H7 (cell line): ENCODE measurements around the gene CSDE1. TPM values are rescaled to one million over a fixed set of nuclear protein-coding genes. Genes with fewer than 3 reads are reported as not detected.
A peak's percentile ranks its signal among the peaks of the same experiment; 100 is the strongest.
"Not testable (repeated sequence)": the region's sequence is repeated elsewhere in the genome, so short reads cannot be mapped to it uniquely, and the experiment has no call there.

ENCODE experiments used
- DNase-seq: peaks from one replicate; pipeline ENCODE4 v3.0.0; 2012
- H3K27me3 ChIP-seq: 2 replicates; pipeline ENCODE4 v1.6.0; 2011; ENCODE audit warnings: mild to moderate bottlenecking, low read length; ENCODE audit not compliant: control insufficient read depth, insufficient read depth
- H3K36me3 ChIP-seq: replicated peaks from 2 replicates; pipeline ENCODE4 v1.5.1; 2011; ENCODE audit warnings: low read length; ENCODE audit not compliant: control insufficient read depth, insufficient read depth
- H3K4me3 ChIP-seq: 2 replicates; pipeline ENCODE4 v1.5.1; 2011; ENCODE audit warnings: low read depth, mild to moderate bottlenecking, control low read depth, low read length, moderate library complexity; ENCODE audit not compliant: insufficient read depth
- total RNA-seq: library from RNA; depleted of rRNA; stranded (reverse); fragments of >200 nt; shearing (Covaris generic); gene quantifications from 2 replicates; pipeline ENCODE4 v1.2.3, GENCODE V29; 2014; rRNA removed

Gene CSDE1
- total RNA-seq: 427 and 596 TPM in 2 replicates

- no peaks in the 10 kb centered on the region for H3K27me3 ChIP-seq
- no peaks in the 10 kb centered on the region for H3K36me3 ChIP-seq
- peak within 1 kb of the TSS; percentile 100 for H3K4me3 ChIP-seq
- peak; percentile 88 for DNase-seq
Observed at GRCh38 chr1:114757455-114758255, at the start of gene CSDE1. Gene CSDE1, minus strand, starts transcription at chr1:114757984. Its CDS starts 18,094 bp downstream, at chr1:114739890.

- H3K27me3 ChIP-seq, H3K4me3 ChIP-seq, DNase-seq, H3K36me3 ChIP-seq: not testable (repeated sequence)
Observed at GRCh38 chr1:114804449-114804848, 46.7 kb upstream of the CSDE1 start.

- Histone ChIP-seq H3K36me3 (no peaks in the 10 kb centered on the region), H3K27me3 (no peaks in the 10 kb centered on the region; the same call in 1 of the 2 replicates), H3K4me3 (no peak overlapping the region)
- DNase-seq: no peak
Observed at GRCh38 chr1:114803001-114803400, 45.2 kb upstream of the CSDE1 start.

- Histone ChIP-seq H3K4me3 (no peak overlapping the region), H3K27me3 (no peaks in the 10 kb centered on the region), H3K36me3 (no peaks in the 10 kb centered on the region)
Observed at GRCh38 chr1:114794038-114794437, 36.3 kb upstream of the CSDE1 start.

GRCh38 chr1:114790581-114790980 lies 32.8 kb upstream of the CSDE1 start:
- H3K27me3 ChIP-seq, H3K36me3 ChIP-seq, DNase-seq, H3K4me3 ChIP-seq: not testable (repeated sequence)

More at GRCh38 chr1:114794038-114794437, 36.3 kb upstream of the CSDE1 start:
- DNase-seq: no peak

GRCh38 chr1:114786440-114786839 lies 28.7 kb upstream of the CSDE1 start:
- not testable (repeated sequence) for H3K4me3 ChIP-seq, H3K27me3 ChIP-seq, H3K36me3 ChIP-seq, DNase-seq

GRCh38 chr1:114782476-114782875 lies 24.7 kb upstream of the CSDE1 start:
- Histone ChIP-seq H3K27me3 (peaks cover 5% of the 10 kb centered on the region), H3K36me3 (peaks cover 5% of the 10 kb centered on the region), H3K4me3 (no peak overlapping the region)
- no peak for DNase-seq

GRCh38 chr1:114780344-114781226 lies 22.8 kb upstream of the CSDE1 start, which contains the start of gene SIKE1:
Gene SIKE1, minus strand, starts transcription at chr1:114780685. Its CDS starts 78 bp downstream, at chr1:114780607.
- DNase-seq: peak; percentile 86
- peaks cover 5% of the 10 kb centered on the region for H3K36me3 ChIP-seq
- peaks cover 5% of the 10 kb centered on the region for H3K27me3 ChIP-seq
- peak within 1 kb of the TSS; percentile 97 for H3K4me3 ChIP-seq

GRCh38 chr1:114779722-114780121 lies 21.9 kb upstream of the CSDE1 start:
- DNase-seq: no peak
- H3K27me3 ChIP-seq: peaks cover 5% of the 10 kb centered on the region
- peaks cover 5% of the 10 kb centered on the region for H3K36me3 ChIP-seq
- peak overlapping the region; percentile 97 for H3K4me3 ChIP-seq

GRCh38 chr1:114776726-114777125 lies 18.9 kb upstream of the CSDE1 start:
- not testable (repeated sequence) for H3K27me3 ChIP-seq, H3K36me3 ChIP-seq, H3K4me3 ChIP-seq, DNase-seq

GRCh38 chr1:114771992-114772391 lies 14.2 kb upstream of the CSDE1 start:
- Histone ChIP-seq H3K4me3 (no peak overlapping the region), H3K36me3 (peaks cover 2% of the 10 kb centered on the region)
- no peak for DNase-seq

GRCh38 chr1:114770989-114771388 lies 13.2 kb upstream of the CSDE1 start:
- Histone ChIP-seq H3K36me3 (peaks cover 2% of the 10 kb centered on the region), H3K4me3 (no peak overlapping the region), H3K27me3 (no peaks in the 10 kb centered on the region)
- DNase-seq: no peak

More at GRCh38 chr1:114771992-114772391, 14.2 kb upstream of the CSDE1 start:
- no peaks in the 10 kb centered on the region for H3K27me3 ChIP-seq

GRCh38 chr1:114764689-114765088 lies 6.9 kb upstream of the CSDE1 start:
- Histone ChIP-seq H3K4me3 (no peak overlapping the region), H3K27me3 (no peaks in the 10 kb centered on the region), H3K36me3 (no peaks in the 10 kb centered on the region)
- DNase-seq: no peak

GRCh38 chr1:114758256-114758832 lies 560 bp upstream of the CSDE1 start:
- Histone ChIP-seq H3K4me3 (peak overlapping the region; percentile 100), H3K27me3 (no peaks in the 10 kb centered on the region), H3K36me3 (no peaks in the 10 kb centered on the region)
- no peak for DNase-seq
